HCT116 (cell line): Measurements from ENCODE around the gene LTV1. TPM values are rescaled to one million over a fixed set of nuclear protein-coding genes. Genes with fewer than 3 reads are reported as not detected.

ENCODE experiments used
- ATAC-seq: fragments of 200-7000 bp; cut with Tn5 transposase; 2 replicates; pipeline ENCODE4 v1.9.1; 2020; ENCODE audit warnings: mild to moderate bottlenecking, moderate library complexity
- BruUV-seq: library from RNA; stranded (reverse); fragments of 400-500 nt; replicated peaks from 2 replicates; lab custom pipeline; 2021; lab: Mats Ljungman, UMichigan
- CTCF ChIA-PET: fragments of 300-600 bp; sonication (Branson Sonifier 250); formaldehyde crosslinking; loops from one replicate; lab custom pipeline; 2021; ENCODE audit warnings: antibody characterized with exemption; lab: Charles Lee
- POLR2A ChIA-PET: fragments of 300-600, 350-600 bp; sonication (Branson Sonifier 250); formaldehyde crosslinking; loops from one replicate; lab custom pipeline; 2021; ENCODE audit warnings: antibody characterized with exemption; lab: Charles Lee
- RAD21 ChIA-PET, 2 experiments: fragments of 300-600 bp; sonication (Branson Sonifier 250); formaldehyde crosslinking; loops; one replicate each; lab custom pipeline; 2023; ENCODE audit warnings: low total read pairs in 2 of 2; ENCODE audit not compliant: uncharacterized antibody in 2 of 2, unreplicated experiment in 2 of 2, low non-redundant PET in 1 of 2; lab: Charles Lee
- DNase-seq: peaks from one replicate; pipeline ENCODE4 v3.0.0-alpha.2; 2010; ENCODE audit warnings: low read depth, low spot score
- H2AFZ ChIP-seq: fragments of 200-600 bp; shearing (Covaris generic), sonication (generic); 2 replicates; pipeline ENCODE4 v1.6.1; 2017; ENCODE audit warnings: low read depth, mixed run types, mixed read lengths, antibody characterized with exemption, low read length; ENCODE audit not compliant: poor library complexity, severe bottlenecking
- H3K27ac ChIP-seq: 2 replicates; pipeline ENCODE4 v1.5.1; 2012; ENCODE audit warnings: low read depth, low read length
- H3K27me3 ChIP-seq: fragments of 200-600 bp; sonication (generic); 2 replicates; pipeline ENCODE4 v1.6.1; 2016; ENCODE audit warnings: mixed run types, low read length, mixed read lengths; ENCODE audit not compliant: insufficient read depth
- H3K36me3 ChIP-seq, 2 experiments: fragments of 200-500 bp in 1 of 2; fragments of 200-600 bp in 1 of 2; sonication (Bioruptor generic) in 1 of 2; sonication (generic) in 1 of 2; 2 replicates each; pipeline versions ENCODE4 v1.5.1 to v1.6.1; 2014 to 2016; ENCODE audit warnings: low read length in 2 of 2, inconsistent platforms in 1 of 2, mixed read lengths in 1 of 2, mixed run types in 1 of 2; ENCODE audit not compliant: insufficient read depth in 2 of 2, control insufficient read depth in 1 of 2
- H3K4me1 ChIP-seq, 2 experiments: fragments of 200-600 bp in 1 of 2; sonication (generic) in 1 of 2; 2 replicates each; pipeline versions ENCODE4 v1.5.1 to v1.6.1; 2012 to 2017; ENCODE audit warnings: low read length in 2 of 2, inconsistent platforms in 1 of 2, mild to moderate bottlenecking in 1 of 2, mixed read lengths in 1 of 2, mixed run types in 1 of 2, moderate library complexity in 1 of 2; ENCODE audit not compliant: insufficient read depth in 2 of 2, control insufficient read depth in 1 of 2
- H3K4me2 ChIP-seq: fragments of 200-600 bp; sonication (generic); 2 replicates; pipeline ENCODE4 v1.6.1; 2017; ENCODE audit warnings: mixed run types, low read length, mixed read lengths
- H3K4me3 ChIP-seq, 2 experiments: fragments of 200-600 bp in 1 of 2; sonication (generic) in 1 of 2; replicated peaks in 1 of 2; 2 replicates each; pipeline ENCODE4 v1.5.1; 2011 to 2016; ENCODE audit warnings: low read length in 2 of 2, control low read depth in 1 of 2, low read depth in 1 of 2, mild to moderate bottlenecking in 1 of 2, mixed read lengths in 1 of 2, mixed run types in 1 of 2
- H3K79me2 ChIP-seq: fragments of 200-600 bp; sonication (generic); 2 replicates; pipeline ENCODE4 v1.6.1; 2017; ENCODE audit warnings: mild to moderate bottlenecking, mixed run types, low read length, moderate library complexity, mixed read lengths; ENCODE audit not compliant: insufficient read depth
- H3K9ac ChIP-seq: fragments of 200-600 bp; sonication (generic); 2 replicates; pipeline ENCODE4 v1.6.1; 2016; ENCODE audit warnings: low read length, mixed read lengths
- H3K9me2 ChIP-seq: fragments of 200-600 bp; sonication (generic), shearing (Covaris generic); 2 replicates; pipeline ENCODE4 v1.6.1; 2017; ENCODE audit warnings: mixed run types, mild to moderate bottlenecking, moderate library complexity; ENCODE audit not compliant: insufficient read depth
- H3K9me3 ChIP-seq, 2 experiments: fragments of 200-500 bp in 1 of 2; fragments of 200-600 bp in 1 of 2; sonication (Bioruptor generic) in 1 of 2; sonication (generic) in 1 of 2; 2 replicates each; pipeline ENCODE4 v1.6.1; 2014 to 2017; ENCODE audit warnings: low read length in 2 of 2, mixed read lengths in 2 of 2, inconsistent platforms in 1 of 2, low read depth in 1 of 2, mild to moderate bottlenecking in 1 of 2, mixed run types in 1 of 2, moderate library complexity in 1 of 2; ENCODE audit not compliant: control insufficient read depth in 1 of 2, insufficient read depth in 1 of 2
- H4K20me1 ChIP-seq: fragments of 200-600 bp; sonication (generic), shearing (Covaris generic); 2 replicates; pipeline ENCODE4 v1.6.1; 2017; ENCODE audit warnings: mixed run types, mild to moderate bottlenecking, moderate library complexity; ENCODE audit not compliant: insufficient read depth
- CBX3 ChIP-seq: IDR thresholded peaks from 2 replicates; pipeline ENCODE4 v1.6.1; 2012; ENCODE audit warnings: low read depth
- CTCF ChIP-seq, 3 experiments: fragments of 200-600 bp in 1 of 3; sonication (generic) in 1 of 3; IDR thresholded peaks in 2 of 3; conservative IDR thresholded peaks in 1 of 3; 2 replicates each; pipeline ENCODE4 v1.5.1; 2012 to 2017; ENCODE audit warnings: low read depth in 2 of 3, low read length in 2 of 3, antibody characterized with exemption in 1 of 3, borderline replicate concordance in 1 of 3, control low read depth in 1 of 3, mild to moderate bottlenecking in 1 of 3, mixed read lengths in 1 of 3, mixed run types in 1 of 3, moderate library complexity in 1 of 3; ENCODE audit not compliant: insufficient read depth in 1 of 3
- EGR1 ChIP-seq: IDR thresholded peaks from 2 replicates; pipeline ENCODE4 v1.6.1; 2012; ENCODE audit warnings: low read depth
- ELF1 ChIP-seq: IDR thresholded peaks from 2 replicates; pipeline ENCODE4 v1.6.1; 2012; ENCODE audit warnings: low read depth, borderline replicate concordance
- EZH2 ChIP-seq: fragments of 200-600 bp; sonication (generic); IDR thresholded peaks from 2 replicates; pipeline ENCODE4 v1.6.1; 2017; ENCODE audit warnings: antibody characterized with exemption, mixed run types
- EZH2phosphoT487 ChIP-seq: fragments of 200-600 bp; IDR thresholded peaks from 2 replicates; pipeline ENCODE4 v1.6.1; 2018; ENCODE audit warnings: antibody characterized with exemption, borderline replicate concordance
- FOSL1 ChIP-seq: IDR thresholded peaks from 2 replicates; pipeline ENCODE4 v1.6.1; 2012; ENCODE audit warnings: low read depth
- JUND ChIP-seq: IDR thresholded peaks from 2 replicates; pipeline ENCODE4 v1.6.1; 2012
- MAX ChIP-seq: IDR thresholded peaks from 2 replicates; pipeline ENCODE4 v1.6.1; 2012
- POLR2AphosphoS5 ChIP-seq: IDR thresholded peaks from 2 replicates; pipeline ENCODE4 v1.6.1; 2011; ENCODE audit warnings: mild to moderate bottlenecking, low read depth, low read length, moderate library complexity
- RAD21 ChIP-seq: IDR thresholded peaks from 2 replicates; pipeline ENCODE4 v1.6.1; 2012; ENCODE audit warnings: low read depth, mild to moderate bottlenecking
- SP1 ChIP-seq: IDR thresholded peaks from 2 replicates; pipeline ENCODE4 v1.6.1; 2012; ENCODE audit warnings: low read depth
- SRF ChIP-seq: IDR thresholded peaks from 2 replicates; pipeline ENCODE4 v1.6.1; 2012; ENCODE audit warnings: low read depth
- TCF7L2 ChIP-seq: IDR thresholded peaks from 2 replicates; pipeline ENCODE4 v1.7.0; 2011; ENCODE audit warnings: borderline replicate concordance, inconsistent platforms; ENCODE audit not compliant: insufficient read depth, insufficient read length; ENCODE audit errors: extremely low read depth
- YY1 ChIP-seq: IDR thresholded peaks from 2 replicates; pipeline ENCODE4 v1.6.1; 2011; ENCODE audit warnings: low read length, low read depth, moderate library complexity, mild to moderate bottlenecking; ENCODE audit not compliant: insufficient replicate concordance; ENCODE audit errors: extremely low read depth
- ZFX ChIP-seq: fragments of 450-650 bp; IDR thresholded peaks from 2 replicates; pipeline ENCODE4 v1.6.1; 2017
- ZNF274 ChIP-seq: fragments of 200-500 bp; sonication (Bioruptor generic); IDR thresholded peaks from 2 replicates; pipeline ENCODE4 v1.6.1; 2014; ENCODE audit warnings: mild to moderate bottlenecking, low read depth, low read length, inconsistent platforms
- intact Hi-C: fragments of 100-400 bp; cut with micrococcal nuclease; formaldehyde crosslinking; loops from 2 replicates; pipeline ENCODE4 v1.10.0; 2022
- total RNA-seq: library from RNA; stranded (reverse); gene quantifications from one replicate; pipeline ENCODE4 v1.2.1, GENCODE V29; 2021; ENCODE audit not compliant: unreplicated experiment

Gene LTV1
- total RNA-seq, 1 experiment from 2014 or later = 40.3 TPM

- no peak overlapping the region for H2AFZ ChIP-seq
- no peaks in the 10 kb centered on the region for H3K9me2 ChIP-seq
- POLR2A ChIA-PET = no interaction called here
- ATAC-seq (no peak), DNase-seq (no peak)
- BruUV-seq = no TSS peak
- no peak overlapping the region for H3K4me2 ChIP-seq
- H3K36me3 ChIP-seq = no peaks in the 10 kb centered on the region
- H3K9me3 ChIP-seq = no peaks in the 10 kb centered on the region
- intact Hi-C loops = no loop called here
- TF ChIP-seq ZFX (no peak), FOSL1 (no peak), EZH2phosphoT487 (no peak), TCF7L2 (no peak)
- H3K27ac ChIP-seq = no peak overlapping the region
- no peak overlapping the region for H3K9ac ChIP-seq
- no peaks in the 10 kb centered on the region for H3K79me2 ChIP-seq
- no peaks in the 10 kb centered on the region for H3K27me3 ChIP-seq
- RAD21 ChIA-PET = no interaction called here
- H4K20me1 ChIP-seq = no peaks in the 10 kb centered on the region
- CTCF ChIA-PET = no interaction called here
- H3K4me1 ChIP-seq = no peaks in the 10 kb centered on the region
- no peak overlapping the region for H3K4me3 ChIP-seq
These were observed 67.9 kb downstream of the LTV1 start for GRCh38 chr6:143911028-143911427.

GRCh38 chr6:143912671-143913070 lies 69.5 kb downstream of the LTV1 start:
- Histone ChIP-seq H3K9ac (no peak overlapping the region), H3K4me2 (no peak overlapping the region), H3K27me3 (no peaks in the 10 kb centered on the region), H3K4me1 (no peaks in the 10 kb centered on the region), H4K20me1 (no peaks in the 10 kb centered on the region), H3K36me3 (no peaks in the 10 kb centered on the region), H3K4me3 (no peak overlapping the region), H3K27ac (no peak overlapping the region), H3K9me2 (no peaks in the 10 kb centered on the region), H3K9me3 (no peaks in the 10 kb centered on the region), H2AFZ (no peak overlapping the region), H3K79me2 (no peaks in the 10 kb centered on the region)
- no TSS peak for BruUV-seq
- no peak for TF ChIP-seq JUND
- no peak for TF ChIP-seq ZNF274
- no peak for TF ChIP-seq ELF1
- no peak for TF ChIP-seq EZH2
- TF ChIP-seq CBX3 = no peak
- no peak for TF ChIP-seq SP1
- TF ChIP-seq MAX = no peak
- no peak for TF ChIP-seq EGR1
- TF ChIP-seq CTCF (IDR thresholded peaks at IDR 0.05 in 2 of 3, conservative IDR thresholded peaks at IDR 0.05 in 1 of 3; ENCODE audit: borderline replicate concordance in 1 of 3, insufficient read depth in 1 of 3, low read depth in 2 of 3, low read length in 2 of 3) = no peak
- TF ChIP-seq YY1 = no peak
- no peak for TF ChIP-seq SRF
- TF ChIP-seq POLR2AphosphoS5 = no peak
- TF ChIP-seq ZFX = no peak
- TF ChIP-seq RAD21 = no peak
- no peak for TF ChIP-seq FOSL1
- CTCF ChIA-PET = no interaction called here
- POLR2A ChIA-PET = no interaction called here
- intact Hi-C loops = no loop called here
- ATAC-seq (no peak), DNase-seq (no peak)
- RAD21 ChIA-PET = no interaction called here
